Mucosa of descending colon (tissue), 3 donors: ENCODE results near the gene COL6A2. TPM values are rescaled to one million over a fixed set of nuclear protein-coding genes. Genes with fewer than 3 reads are reported as not detected.
"Not testable (repeated sequence)": the region's sequence is repeated elsewhere in the genome, so short reads cannot be mapped to it uniquely, and the experiment has no call there.

Experiments used
- ATAC-seq: fragments of 200-7000 bp; cut with Tn5 transposase; one replicate; pipeline ENCODE4 v1.9.1; 2020; ENCODE audit warnings: mild to moderate bottlenecking, moderate library complexity
- DNase-seq, 3 donors: peaks; one replicate each; pipeline ENCODE4 v3.0.0-alpha.2; 2020
- H3K36me3 ChIP-seq: fragments of 200-600 bp; one replicate; pipeline ENCODE4 v1.8.0; 2021; ENCODE audit warnings: low read depth, mild to moderate bottlenecking
- H3K4me1 ChIP-seq: fragments of 200-600 bp; one replicate; pipeline ENCODE4 v1.8.0; 2021; ENCODE audit warnings: low read depth, mild to moderate bottlenecking
- H3K4me3 ChIP-seq: fragments of 200-600 bp; one replicate; pipeline ENCODE4 v1.8.0; 2021; ENCODE audit warnings: mild to moderate bottlenecking
- H3K9me3 ChIP-seq: fragments of 200-600 bp; one replicate; pipeline ENCODE4 v1.8.0; 2021; ENCODE audit warnings: mild to moderate bottlenecking
- intact Hi-C, 2 donors: fragments of 100-400 bp; cut with DNase I in 1 of 2; cut with micrococcal nuclease in 1 of 2; formaldehyde crosslinking; loops; one replicate each; pipeline versions ENCODE4 v1.11.0 to v1.11.1; 2022; cut with DNase I, micrococcal nuclease
- total RNA-seq, 3 donors: library from RNA; stranded (reverse); fragmentation: NEBNext Ultra II Directional in 2 of 3; extraction: Animal tissue kit (Norgen Biotek cat#: 25700) in 2 of 3; gene quantifications; one replicate each; pipeline versions ENCODE4 v1.2.1 to v1.2.4, GENCODE V29; 2021 to 2023
- TF ChIP-seq, protein P1 (sequence below): fragments of 200-600 bp; IDR thresholded peaks from one replicate; pipeline ENCODE4 v1.8.0; 2022; ENCODE audit warnings: antibody characterized with exemption, mild to moderate bottlenecking
- donor health status: DM: no; HTN: no; CAD: no; lungs with moderate emphysema.
- donor health status: DM: no; HTN: no; CAD: no.
- donor health status: DM: no; HTN: yes; CAD: no.

The COL6A2 gene
- total RNA-seq, 3 donors from 2014 or later, result 65.1 to 858 (median 191) TPM

DNA sequence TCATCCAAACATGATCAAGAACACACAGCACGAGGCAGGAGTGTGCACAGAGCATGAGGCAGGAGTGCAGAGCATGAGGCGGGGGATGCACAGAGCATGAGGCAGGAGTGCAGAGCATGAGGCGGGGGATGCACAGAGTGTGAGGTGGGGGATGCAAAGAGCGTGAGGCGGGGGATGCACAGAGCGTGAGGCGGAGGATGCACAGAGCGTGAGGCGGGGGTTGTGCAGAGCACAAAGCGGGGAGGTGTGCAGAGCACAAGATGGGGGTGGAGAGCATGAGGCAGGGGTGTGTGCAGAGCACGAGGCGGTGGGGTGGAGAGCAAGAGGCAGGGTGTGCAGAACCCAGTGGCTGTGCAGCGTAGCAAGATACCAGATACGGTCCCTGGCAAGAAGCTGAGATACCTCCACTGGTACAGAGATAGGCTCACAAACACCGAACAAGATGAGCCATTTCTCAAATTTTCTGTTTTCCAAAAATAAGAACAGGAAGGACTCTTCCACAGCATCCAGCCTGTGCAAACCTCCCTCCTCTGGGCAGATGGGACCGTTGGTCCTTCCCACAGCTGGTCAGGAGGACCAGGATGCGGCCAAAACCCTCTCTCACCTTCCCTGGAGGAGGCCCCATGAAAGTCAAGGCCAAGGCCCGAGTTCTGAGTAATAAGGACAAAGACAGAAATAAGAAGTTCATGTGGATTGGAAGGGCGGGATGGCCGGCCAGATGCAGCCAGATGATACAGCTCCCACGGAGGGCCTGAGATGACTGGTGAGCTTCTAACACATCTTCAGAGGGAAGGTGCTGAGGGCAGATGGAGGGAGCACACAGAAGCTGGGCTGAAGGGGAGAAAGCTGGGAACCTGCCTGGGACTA lies 74.3 kb downstream of the COL6A2 start:
- H3K9me3 ChIP-seq, result peaks cover 13% of the 10 kb centered on the region
- intact Hi-C loops, result no loop called here
- DNase-seq (no peak), ATAC-seq (no peak)
- H3K4me1 ChIP-seq, result no peaks in the 10 kb centered on the region
- H3K4me3 ChIP-seq, result no peak overlapping the region
- TF ChIP-seq, protein P1, sequence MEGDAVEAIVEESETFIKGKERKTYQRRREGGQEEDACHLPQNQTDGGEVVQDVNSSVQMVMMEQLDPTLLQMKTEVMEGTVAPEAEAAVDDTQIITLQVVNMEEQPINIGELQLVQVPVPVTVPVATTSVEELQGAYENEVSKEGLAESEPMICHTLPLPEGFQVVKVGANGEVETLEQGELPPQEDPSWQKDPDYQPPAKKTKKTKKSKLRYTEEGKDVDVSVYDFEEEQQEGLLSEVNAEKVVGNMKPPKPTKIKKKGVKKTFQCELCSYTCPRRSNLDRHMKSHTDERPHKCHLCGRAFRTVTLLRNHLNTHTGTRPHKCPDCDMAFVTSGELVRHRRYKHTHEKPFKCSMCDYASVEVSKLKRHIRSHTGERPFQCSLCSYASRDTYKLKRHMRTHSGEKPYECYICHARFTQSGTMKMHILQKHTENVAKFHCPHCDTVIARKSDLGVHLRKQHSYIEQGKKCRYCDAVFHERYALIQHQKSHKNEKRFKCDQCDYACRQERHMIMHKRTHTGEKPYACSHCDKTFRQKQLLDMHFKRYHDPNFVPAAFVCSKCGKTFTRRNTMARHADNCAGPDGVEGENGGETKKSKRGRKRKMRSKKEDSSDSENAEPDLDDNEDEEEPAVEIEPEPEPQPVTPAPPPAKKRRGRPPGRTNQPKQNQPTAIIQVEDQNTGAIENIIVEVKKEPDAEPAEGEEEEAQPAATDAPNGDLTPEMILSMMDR, result no peak
- no peaks in the 10 kb centered on the region for H3K36me3 ChIP-seq

DNA sequence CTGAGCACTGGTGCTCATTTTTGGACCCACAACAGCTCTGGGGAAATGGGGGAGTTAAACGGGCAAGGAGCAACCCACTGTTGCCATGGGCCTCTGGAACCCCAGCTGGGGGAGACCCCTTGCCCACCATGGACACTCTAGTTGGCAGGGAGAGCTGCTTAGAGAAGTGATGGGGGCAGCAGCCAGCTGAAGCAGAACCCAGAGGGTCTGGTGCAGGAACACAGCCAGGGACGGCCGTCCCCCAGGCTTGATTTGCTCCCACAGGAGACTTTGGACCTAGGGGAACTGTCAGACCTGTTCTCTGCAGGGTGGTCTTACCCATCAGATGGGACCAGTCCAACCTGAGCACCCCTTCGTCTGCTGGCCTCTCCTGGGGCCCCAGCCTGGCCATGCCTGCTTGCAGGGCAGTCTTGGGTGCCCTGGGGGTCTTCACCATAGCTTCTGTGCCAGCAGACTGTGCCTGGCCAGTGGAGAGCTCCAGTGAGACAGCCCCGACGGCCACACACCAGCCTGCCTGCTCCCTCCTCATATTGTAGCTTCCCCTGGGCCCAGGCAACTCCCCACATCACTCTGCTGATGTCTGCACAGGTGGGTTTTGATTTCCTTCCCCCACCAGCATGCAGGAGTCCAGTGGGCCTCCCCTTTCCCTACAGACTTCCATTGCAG lies 75.1 kb downstream of the COL6A2 start:
- H3K4me3 ChIP-seq, result no peak overlapping the region
- TF ChIP-seq, protein P1, result no peak
- ATAC-seq (no peak), DNase-seq (no peak)
- intact Hi-C loops, result no loop called here
- peaks cover 13% of the 10 kb centered on the region for H3K9me3 ChIP-seq
- no peaks in the 10 kb centered on the region for H3K4me1 ChIP-seq
- H3K36me3 ChIP-seq, result no peaks in the 10 kb centered on the region

DNA sequence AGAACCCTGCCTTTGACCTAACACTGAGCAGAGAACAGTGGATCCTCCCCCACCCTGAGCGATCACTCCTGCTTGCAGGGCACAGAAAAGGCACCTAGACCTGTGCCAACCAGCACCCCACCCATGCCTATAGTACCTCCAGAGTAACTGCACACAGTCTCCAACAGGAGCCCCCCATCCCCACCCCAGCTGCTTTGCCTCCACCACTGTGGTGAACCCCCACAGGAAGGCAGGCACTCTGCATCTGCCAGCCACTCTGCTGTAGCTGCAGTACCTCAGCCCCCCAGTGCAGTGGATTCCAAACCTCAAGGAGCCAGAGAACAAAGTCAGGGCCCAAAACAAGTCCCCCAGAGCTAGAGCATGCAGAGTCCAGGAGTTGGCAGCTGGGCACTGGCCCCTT lies 75.7 kb downstream of the COL6A2 start:
- H3K9me3 ChIP-seq, result peaks cover 13% of the 10 kb centered on the region
- H3K4me3 ChIP-seq, result no peak overlapping the region
- ATAC-seq, result no peak
- no peak for DNase-seq
- H3K36me3 ChIP-seq, result no peaks in the 10 kb centered on the region
- intact Hi-C loops, result no loop called here
- TF ChIP-seq, protein P1, result no peak
- H3K4me1 ChIP-seq, result no peaks in the 10 kb centered on the region

DNA sequence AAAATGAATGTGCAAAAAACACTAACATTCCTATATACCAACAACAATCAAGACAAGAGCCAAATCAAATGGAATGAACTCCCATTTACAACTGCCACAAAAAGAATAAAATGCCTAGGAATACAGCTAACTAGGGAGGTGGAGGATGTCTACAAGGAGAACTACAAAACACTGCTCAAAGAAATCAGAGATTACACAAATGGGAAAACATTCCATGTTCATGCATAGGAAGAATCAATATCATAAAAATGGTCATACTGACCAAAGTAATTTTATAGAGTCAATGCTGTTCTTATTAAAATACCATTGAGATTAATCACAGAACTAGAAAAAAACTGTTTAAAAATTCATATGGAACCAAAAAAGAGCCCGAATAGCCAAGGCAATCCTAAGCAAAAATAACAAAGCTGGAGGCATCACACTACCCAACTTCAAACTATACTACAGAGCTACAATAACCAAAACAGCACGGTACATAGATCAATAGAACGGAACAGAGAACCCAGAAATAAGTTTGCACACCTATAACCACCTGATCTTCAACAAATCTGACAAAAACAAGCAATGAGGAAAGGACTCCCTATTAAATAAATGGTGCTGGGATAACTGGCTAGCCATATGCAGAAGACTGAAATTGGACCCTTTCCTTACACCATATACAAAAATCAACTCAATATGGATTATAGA lies 78.7 kb downstream of the COL6A2 start:
- H3K4me3 ChIP-seq, DNase-seq, intact Hi-C loops, H3K36me3 ChIP-seq, ATAC-seq, H3K4me1 ChIP-seq: not testable (repeated sequence)
- peaks cover 13% of the 10 kb centered on the region for H3K9me3 ChIP-seq

DNA sequence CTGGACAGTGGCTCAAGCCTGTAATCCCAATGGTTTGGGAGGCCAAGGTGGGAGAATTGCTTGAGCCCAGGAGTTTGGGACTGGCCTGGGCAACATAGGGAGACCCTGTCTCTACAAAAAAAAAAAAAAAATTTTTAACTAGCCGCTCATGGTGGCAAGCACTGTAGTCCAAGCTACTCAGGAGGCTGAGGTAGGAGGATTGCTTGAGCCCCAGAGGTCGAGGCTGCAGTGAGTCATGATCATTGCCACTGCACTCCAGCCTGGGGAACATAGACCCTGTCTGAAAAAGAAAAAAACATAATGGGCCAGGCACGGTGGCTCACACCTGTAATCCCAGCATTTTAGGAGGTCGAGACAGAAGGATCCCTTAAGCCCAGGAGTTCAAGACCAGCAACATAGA lies 81.0 kb downstream of the COL6A2 start:
- peaks cover 13% of the 10 kb centered on the region for H3K9me3 ChIP-seq
- no peaks in the 10 kb centered on the region for H3K36me3 ChIP-seq
- TF ChIP-seq, protein P1, result no peak
- DNase-seq (no peak), ATAC-seq (no peak)
- H3K4me3 ChIP-seq, result no peak overlapping the region
- intact Hi-C loops, result no loop called here
- no peaks in the 10 kb centered on the region for H3K4me1 ChIP-seq

Other genes with a start within 250 kb of the COL6A2 start
- 100 to 1,000 TPM in 2 of 3 donors, 10 to 100 TPM in 1; 45.0 to 663 (median 114) TPM for gene COL6A1, start 116.3 kb upstream of the COL6A2 start, total RNA-seq
- gene FTCD, start 57.5 kb downstream of the COL6A2 start, total RNA-seq, result 1 to 10 TPM in 1 of 3 donors, under 1 TPM in 1, not detected in 1; 0.36 to 2.1 TPM
- 10 to 100 TPM in 1 of 3 donors, 1 to 10 TPM in 2; 4.6 to 10.9 (median 4.6) TPM for gene SPATC1L, start 86.3 kb downstream of the COL6A2 start, total RNA-seq
- gene LSS, start 130.7 kb downstream of the COL6A2 start, total RNA-seq, result 10 to 100 TPM; 72.6 to 84.8 (median 81.1) TPM
- 100 to 1,000 TPM in 1 of 3 donors, 10 to 100 TPM in 2; 90.9 to 109 (median 98.1) TPM for gene MCM3AP, start 187.5 kb downstream of the COL6A2 start, total RNA-seq
- 10 to 100 TPM; 10.5 to 20.8 (median 17.1) TPM for gene YBEY, start 188.2 kb downstream of the COL6A2 start, total RNA-seq
- 10 to 100 TPM in 1 of 3 donors, 1 to 10 TPM in 2; 5.5 to 11.9 (median 5.6) TPM for gene C21orf58, start 225.8 kb downstream of the COL6A2 start, total RNA-seq
- gene PCNT, start 226.0 kb downstream of the COL6A2 start, total RNA-seq, result 10 to 100 TPM; 20.4 to 36.9 (median 26.1) TPM